GM12891 (cell line): ENCODE data around the gene TRIM47.

Experiments
- DNase-seq: peaks from one replicate; pipeline ENCODE4 v3.0.0; 2011; ENCODE audit warnings: low spot score; ENCODE audit not compliant: insufficient read length
- FAIRE-seq: peaks from 2 replicates; lab custom pipeline; 2011; peaks lifted over from hg19 to GRCh38; lab: Jason Lieb, UNC
- PAX5 ChIP-seq: IDR thresholded peaks from 2 replicates; pipeline ENCODE4 v1.6.1; 2011; ENCODE audit warnings: low read length, moderate library complexity, mild to moderate bottlenecking; ENCODE audit not compliant: insufficient read depth, severe bottlenecking
- POLR2A ChIP-seq: IDR thresholded peaks from 2 replicates; pipeline ENCODE4 v1.6.1; 2011; ENCODE audit warnings: low read depth, low read length, control low read depth
- POLR2AphosphoS5 ChIP-seq: IDR thresholded peaks from 2 replicates; pipeline ENCODE4 v1.6.1; 2011; ENCODE audit warnings: low read depth, low read length, control low read depth
- POU2F2 ChIP-seq: IDR thresholded peaks from 2 replicates; pipeline ENCODE4 v1.6.1; 2011; ENCODE audit warnings: low read depth, mild to moderate bottlenecking, control low read depth, low read length, moderate library complexity
- SPI1 ChIP-seq: IDR thresholded peaks from 2 replicates; pipeline ENCODE4 v1.6.1; 2011; ENCODE audit warnings: low read depth, low read length, control low read depth
- TAF1 ChIP-seq: IDR thresholded peaks from 2 replicates; pipeline ENCODE4 v1.6.1; 2011; ENCODE audit warnings: low read depth, low read length, control low read depth

Gene TRIM47

GRCh38 chr17:75919611-75920010 is 41.2 kb upstream of the TRIM47 start:
- TF ChIP-seq PAX5 = no peak
- TF ChIP-seq POU2F2 = no peak
- no peak for TF ChIP-seq POLR2AphosphoS5
- TF ChIP-seq TAF1 = no peak
- TF ChIP-seq POLR2A = no peak
- TF ChIP-seq SPI1 = no peak
- DNase-seq (no peak), FAIRE-seq (no peak)

- no peak for DNase-seq
- FAIRE-seq = no peak
- no peak for TF ChIP-seq TAF1
- TF ChIP-seq PAX5 = no peak
- no peak for TF ChIP-seq POU2F2
- no peak for TF ChIP-seq SPI1
- no peak for TF ChIP-seq POLR2AphosphoS5
- no peak for TF ChIP-seq POLR2A
Observed at GRCh38 chr17:75917917-75918445, 39.6 kb upstream of the TRIM47 start.

GRCh38 chr17:75917141-75917916 is 38.9 kb upstream of the TRIM47 start:
- FAIRE-seq (no peak), DNase-seq (no peak)
- TF ChIP-seq POLR2AphosphoS5 (no peak), POU2F2 (no peak), TAF1 (no peak), PAX5 (no peak), SPI1 (no peak), POLR2A (no peak)

GRCh38 chr17:75915268-75915667 is 36.9 kb upstream of the TRIM47 start:
- FAIRE-seq (no peak), DNase-seq (no peak)
- no peak for TF ChIP-seq TAF1

GRCh38 chr17:75914643-75915267 is 36.4 kb upstream of the TRIM47 start:
- DNase-seq = no peak
- FAIRE-seq = no peak
- no peak for TF ChIP-seq POLR2A
- no peak for TF ChIP-seq POU2F2
- TF ChIP-seq POLR2AphosphoS5 = no peak
- no peak for TF ChIP-seq SPI1
- no peak for TF ChIP-seq TAF1
- TF ChIP-seq PAX5 = no peak

- no peak for DNase-seq
- TF ChIP-seq POLR2A (no peak), TAF1 (no peak), PAX5 (no peak), SPI1 (no peak), POLR2AphosphoS5 (no peak), POU2F2 (no peak)
- no peak for FAIRE-seq
Observed at GRCh38 chr17:75913537-75914210, 35.3 kb upstream of the TRIM47 start.

GRCh38 chr17:75910699-75911098 is 32.3 kb upstream of the TRIM47 start:
- TF ChIP-seq POU2F2 = no peak
- TF ChIP-seq SPI1 = no peak
- no peak for TF ChIP-seq POLR2A
- TF ChIP-seq TAF1 = no peak
- TF ChIP-seq POLR2AphosphoS5 = no peak
- no peak for TF ChIP-seq PAX5
- no peak for DNase-seq
- no peak for FAIRE-seq

GRCh38 chr17:75909812-75910274 is 31.5 kb upstream of the TRIM47 start:
- no peak for FAIRE-seq
- DNase-seq = no peak
- no peak for TF ChIP-seq POLR2AphosphoS5
- no peak for TF ChIP-seq POLR2A
- TF ChIP-seq POU2F2 = no peak
- no peak for TF ChIP-seq PAX5
- TF ChIP-seq TAF1 = no peak
- TF ChIP-seq SPI1 = no peak
